DMS79 treated with DMSO at 0.1 percent for 48 hours (cell line): ENCODE results near the gene PRR18.
"Not testable (repeated sequence)": the region's sequence is repeated elsewhere in the genome, so short reads cannot be mapped to it uniquely, and the experiment has no call there.

Source experiments
- DNase-seq: peaks from one replicate; lab custom pipeline; 2025; lab: John Stamatoyannopoulos, UW

PRR18 gene

DNA sequence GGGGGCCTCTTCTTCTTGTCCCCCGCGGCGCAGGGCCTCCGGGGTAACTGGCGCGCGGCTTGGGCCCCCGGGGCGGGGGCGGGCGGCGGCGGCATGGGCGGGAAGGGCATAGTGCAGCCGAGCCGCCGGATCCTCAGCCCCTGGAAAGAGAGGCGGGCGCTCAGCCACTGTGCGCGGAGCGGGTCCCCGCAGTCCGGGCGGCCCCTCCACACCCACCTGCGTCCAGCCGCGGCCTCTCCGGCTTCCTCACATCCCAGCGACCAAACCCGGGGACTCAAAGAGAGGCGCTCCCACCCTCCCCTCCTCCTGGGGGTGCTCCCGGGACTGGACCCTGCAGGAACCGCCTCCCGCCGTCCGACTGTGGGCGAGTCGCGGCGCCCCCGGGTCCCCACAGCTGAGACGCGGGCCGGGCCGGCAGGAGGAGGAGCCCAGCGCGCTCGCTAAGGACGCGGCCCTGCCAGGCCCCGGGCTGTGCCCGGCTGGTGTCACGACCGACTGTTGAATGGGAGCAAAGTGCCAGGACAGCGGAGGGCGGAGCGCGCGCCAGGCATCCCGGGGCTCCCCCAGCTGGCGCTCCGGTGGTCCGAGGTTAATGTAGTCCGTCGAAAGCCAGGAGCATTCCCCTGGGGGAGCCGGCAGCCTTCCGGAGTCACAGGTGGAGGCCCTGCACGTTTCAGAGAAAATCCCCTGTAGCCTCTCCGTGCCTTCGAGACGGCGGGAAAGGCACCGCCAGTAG, at the start of gene PRR18:
Gene PRR18, minus strand, starts transcription at position 360 of the 736 bp plus-strand sequence. Its CDS starts 250 bp downstream, at position 110.
- peak; percentile 41 for DNase-seq

DNA sequence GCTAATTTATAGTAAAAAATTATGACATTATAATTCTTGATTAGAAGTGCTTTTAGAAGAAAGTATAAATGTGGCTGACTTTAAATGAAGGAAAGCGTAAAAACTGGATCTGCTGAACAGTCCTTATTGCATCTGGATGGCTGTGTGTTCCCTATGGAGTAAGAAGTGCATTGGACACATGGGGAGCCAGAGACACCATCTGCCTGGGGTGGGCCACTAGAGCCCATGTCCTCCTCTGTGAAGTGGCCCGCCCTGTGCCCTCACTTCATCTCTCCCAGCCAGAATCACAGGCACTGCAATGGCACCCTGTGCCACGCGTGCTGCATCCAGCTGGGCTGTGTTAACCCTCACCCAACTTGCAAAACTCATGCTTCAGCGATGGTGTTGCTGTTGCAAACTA, 47.4 kb upstream of the PRR18 start:
- DNase-seq, result no peak

DNA sequence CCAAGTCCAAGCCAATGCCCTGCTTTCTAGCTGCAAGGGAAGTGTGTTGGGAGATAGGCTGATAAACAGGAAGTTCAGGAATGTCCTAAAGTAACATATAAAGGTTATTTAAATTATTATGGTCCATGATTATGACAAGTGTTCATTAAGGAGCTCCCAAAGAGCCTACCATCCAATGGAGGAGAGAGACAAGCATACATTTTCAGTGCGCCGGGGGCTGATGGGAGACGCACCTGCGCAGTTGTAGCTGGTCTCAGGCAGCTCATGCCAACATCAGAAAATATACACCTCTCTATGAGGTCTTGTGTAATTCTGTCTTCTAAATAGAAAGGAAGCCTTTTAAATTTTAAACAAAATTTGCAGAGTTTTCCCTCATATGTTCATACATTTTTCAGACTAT, 46.8 kb upstream of the PRR18 start:
- DNase-seq, result no peak

GRCh38 chr6:166354143-166354542, 46.0 kb upstream of the PRR18 start:
- no peak for DNase-seq

DNA sequence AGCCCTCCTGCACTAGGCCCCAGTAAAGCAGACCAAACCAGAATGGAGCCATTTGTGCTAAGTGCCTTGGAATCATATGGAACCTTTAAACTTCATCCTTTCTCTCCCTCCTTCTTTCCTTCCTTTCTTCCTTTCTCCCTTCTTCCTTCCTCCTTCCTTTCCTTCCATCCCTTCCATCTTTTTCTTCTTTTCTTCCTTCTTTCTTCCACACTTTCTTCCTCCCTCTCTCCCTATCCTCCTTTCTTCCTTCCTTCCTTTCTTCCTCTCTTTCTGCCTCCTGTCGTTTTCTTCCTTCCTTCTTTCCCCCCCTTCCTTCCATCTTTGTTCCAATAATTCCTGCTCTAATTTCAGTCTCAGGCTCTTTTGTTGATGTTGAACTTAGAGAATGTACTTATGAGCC, 45.3 kb upstream of the PRR18 start:
- DNase-seq, result no peak

DNA sequence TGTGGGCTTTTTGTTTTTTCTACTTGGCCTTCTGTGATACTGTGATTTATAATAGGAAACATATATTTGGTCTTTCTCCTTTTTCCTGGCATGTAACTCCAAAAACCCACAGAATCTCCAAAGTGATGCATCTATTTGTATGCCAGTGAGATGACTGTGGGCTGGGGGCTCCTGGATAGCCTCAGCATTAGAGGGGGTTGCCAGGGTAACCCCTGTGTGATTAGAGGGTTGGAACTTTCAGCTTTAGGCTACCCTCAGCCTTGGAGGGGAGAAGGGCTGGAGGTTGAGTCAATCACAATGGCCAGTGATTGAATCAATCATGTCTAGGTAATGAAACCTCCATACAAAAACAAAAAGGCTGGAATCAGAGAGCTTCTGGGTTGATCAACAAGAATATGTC, 44.7 kb upstream of the PRR18 start:
- DNase-seq, result no peak

GRCh38 chr6:166351715-166352285, 43.6 kb upstream of the PRR18 start:
- peak; percentile 65 for DNase-seq

DNA sequence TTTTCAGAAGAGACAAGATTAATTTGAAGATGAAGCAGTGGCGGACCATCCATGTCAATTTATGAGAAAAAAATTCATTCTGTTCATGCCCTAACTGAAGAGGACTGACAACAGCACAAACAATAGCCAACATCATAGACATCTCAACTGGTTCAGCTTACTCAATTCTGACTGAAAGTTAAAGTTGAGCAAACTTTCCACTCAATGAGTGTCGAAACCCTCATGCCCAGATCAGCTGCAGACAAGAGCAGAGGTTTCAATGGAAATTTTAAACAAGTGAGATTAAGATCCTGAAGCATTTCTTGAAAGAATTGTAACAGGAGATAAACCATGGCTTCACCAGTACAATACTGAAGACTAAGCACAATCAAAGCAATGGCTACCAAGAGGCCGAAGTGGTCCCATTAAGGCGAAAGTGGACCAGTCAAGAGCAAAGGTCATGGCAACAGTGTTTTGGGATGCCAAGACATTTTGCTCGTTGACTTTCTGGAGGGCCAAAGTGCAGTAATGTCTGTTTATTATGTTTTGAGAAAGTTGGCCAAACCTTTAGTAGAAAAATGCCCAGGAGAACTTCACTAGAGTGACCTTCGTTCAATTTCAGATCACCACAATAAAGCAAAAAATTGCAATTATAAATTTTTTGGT, 40.2 kb upstream of the PRR18 start:
- no peak for DNase-seq

GRCh38 chr6:166346965-166347364, 38.8 kb upstream of the PRR18 start:
- DNase-seq, result no peak

- DNase-seq, result no peak
Observed at GRCh38 chr6:166346449-166346848, 38.3 kb upstream of the PRR18 start.

DNA sequence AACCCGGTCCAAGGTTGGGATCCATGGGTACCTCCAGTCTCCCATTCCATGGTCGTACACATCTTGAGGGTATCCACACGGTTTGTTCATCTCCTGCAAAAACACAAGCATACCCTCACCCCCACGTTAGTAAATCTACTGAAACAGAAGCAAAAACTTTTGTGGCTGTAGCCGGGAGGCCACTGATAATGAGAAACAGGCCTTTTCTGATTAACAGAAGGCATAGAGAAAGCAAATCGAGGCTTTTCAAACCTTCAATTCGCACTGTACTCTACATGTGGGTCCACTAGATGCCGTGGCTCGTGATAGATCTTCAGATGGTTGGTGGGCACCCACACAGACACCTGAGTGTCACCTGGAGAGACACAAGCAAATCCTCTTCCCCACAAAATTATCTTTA, 37.5 kb upstream of the PRR18 start:
- not testable (repeated sequence) for DNase-seq

DNA sequence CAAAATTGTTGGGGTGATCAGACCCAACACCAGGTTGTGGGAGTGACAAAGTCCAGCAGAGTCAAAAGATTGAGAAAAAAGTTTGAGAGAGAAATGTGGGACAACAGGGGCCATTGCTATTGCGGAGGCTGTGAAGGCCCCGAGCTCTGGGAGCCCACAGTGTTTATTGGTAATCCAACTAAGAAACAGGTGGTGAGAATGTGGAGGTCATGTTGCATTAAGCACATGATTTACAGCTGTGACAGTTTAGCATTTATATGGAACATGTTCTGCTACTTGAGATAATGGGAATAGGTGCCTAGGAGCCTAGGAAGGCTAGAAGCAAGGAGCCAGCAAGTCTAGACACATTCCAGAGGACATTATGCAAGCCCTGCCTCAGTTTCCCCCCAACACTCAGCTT, 36.7 kb upstream of the PRR18 start:
- not testable (repeated sequence) for DNase-seq

DNA sequence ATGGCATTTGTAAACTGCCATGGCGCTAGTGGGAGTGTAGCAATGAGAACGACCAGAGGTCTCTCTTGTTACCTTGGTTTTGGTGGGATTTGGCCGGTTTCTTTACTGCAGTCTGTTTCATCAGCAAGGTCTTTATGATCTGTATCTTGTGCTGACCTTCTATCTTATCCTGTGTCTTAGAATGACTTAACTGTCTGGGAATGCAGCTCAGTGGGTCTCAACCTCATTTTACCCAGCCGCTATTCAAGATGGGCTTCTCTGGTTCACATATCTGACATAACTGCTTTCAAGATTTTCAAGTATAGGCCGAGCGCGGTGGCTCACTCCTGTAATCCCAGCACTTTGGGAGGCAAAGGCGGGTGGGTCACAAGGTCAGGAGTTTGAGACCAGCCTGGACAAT, 36.0 kb upstream of the PRR18 start:
- DNase-seq, result no peak

- DNase-seq, result no peak
Observed at GRCh38 chr6:166343150-166343487, 34.9 kb upstream of the PRR18 start.

DNA sequence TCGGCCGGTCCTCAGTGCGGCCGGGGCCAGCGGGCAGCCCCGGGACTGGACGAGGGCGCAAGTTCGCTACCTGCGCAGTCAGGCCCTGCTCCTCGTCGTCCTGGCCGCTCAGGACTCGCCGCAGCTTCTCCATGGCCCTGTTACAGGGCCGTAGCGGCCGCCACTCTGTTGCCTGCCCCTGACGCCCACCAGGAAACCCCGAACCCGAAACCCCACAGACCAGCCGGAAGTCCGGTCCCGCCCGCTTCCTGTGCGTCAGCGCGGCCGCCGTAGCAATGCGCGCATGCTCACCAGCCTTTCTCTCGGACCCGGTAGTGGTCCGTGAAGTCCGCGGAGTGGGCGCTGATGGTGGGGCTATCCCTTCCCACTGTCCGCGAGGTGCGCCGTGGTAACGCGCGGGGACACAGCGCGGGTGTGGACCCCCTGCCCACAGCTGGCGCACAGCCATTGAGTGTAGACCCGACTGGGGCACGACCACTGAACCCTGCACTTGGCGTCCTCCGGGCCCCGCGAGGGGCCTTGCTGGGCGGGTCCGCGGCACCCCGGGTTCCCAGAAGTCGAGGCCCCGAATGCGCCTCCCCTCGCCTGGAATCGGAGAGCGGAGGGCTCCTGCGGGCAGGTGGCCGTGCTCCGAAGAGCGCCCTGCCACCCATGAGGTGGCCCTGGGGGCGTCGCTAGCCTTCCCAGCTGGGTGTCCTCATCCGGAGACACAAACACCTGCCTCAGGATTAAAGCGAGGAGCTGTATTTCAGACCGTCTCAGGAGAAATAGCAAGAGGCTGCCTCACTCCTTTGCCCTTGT, 34.4 kb upstream of the PRR18 start, which contains the start of gene SFT2D1:
Gene SFT2D1, minus strand, starts transcription at position 197 of the 801 bp plus-strand sequence. Its CDS starts 64 bp downstream, at position 133.
- peak; percentile 76 for DNase-seq

DNA sequence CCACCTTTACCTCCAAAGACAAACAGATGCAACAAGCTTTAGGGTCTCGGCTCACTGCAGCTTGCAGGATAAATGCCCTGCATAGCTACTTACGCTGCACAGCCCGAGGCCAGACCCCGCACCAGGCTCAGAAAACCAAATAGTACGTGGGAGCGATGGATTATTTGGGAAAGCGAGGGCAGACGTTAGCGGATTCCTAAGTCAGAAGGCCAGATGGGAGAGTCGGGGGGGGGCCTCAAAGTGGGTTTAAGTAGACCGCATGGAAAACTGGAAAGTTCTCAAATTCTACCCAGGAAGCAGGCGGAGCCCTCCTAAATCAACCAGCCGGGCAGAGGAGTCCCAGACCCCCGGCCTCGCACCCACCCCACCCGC, 33.8 kb upstream of the PRR18 start:
- no peak for DNase-seq

GRCh38 chr6:166341464-166341863, 33.3 kb upstream of the PRR18 start:
- DNase-seq, result no peak

DNA sequence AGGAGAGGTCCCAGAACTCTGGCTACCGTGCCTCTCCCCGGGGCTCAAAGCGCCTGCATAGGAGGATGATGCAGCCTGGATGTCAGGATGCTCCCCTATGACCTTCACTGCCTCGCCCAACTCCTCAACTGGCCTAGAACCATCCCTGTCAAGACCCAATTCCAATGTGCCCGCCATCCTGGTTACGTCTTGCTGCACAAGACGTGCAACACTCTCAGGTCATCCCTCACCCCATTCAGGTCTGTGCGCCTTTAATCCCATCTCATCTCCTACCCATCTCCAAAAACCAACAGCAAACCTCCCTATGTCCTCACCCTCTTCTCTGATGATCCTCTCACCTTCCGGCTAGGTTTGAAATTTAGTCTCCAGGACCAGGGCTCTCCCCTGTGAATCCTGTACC, 30.7 kb upstream of the PRR18 start:
- no peak for DNase-seq

DNA sequence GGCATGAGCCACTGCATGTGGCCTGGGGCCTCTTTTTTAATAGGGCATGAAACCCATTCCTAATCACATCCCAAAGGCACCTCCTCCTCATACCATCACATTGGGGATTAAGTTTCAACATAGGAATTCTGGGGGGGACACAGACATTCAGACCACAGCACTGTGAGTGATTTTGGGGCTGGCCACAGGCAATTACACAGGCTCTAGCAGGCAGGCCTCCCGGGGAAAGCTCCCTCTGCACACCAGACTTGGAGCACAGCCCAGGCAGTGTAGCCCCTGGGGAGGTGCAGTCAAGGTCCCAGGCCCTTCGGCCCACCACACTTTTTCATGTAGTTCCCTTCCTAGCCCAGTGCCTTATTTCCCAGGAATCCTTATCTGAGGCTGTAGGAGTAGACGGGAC, 28.7 kb upstream of the PRR18 start:
- no peak for DNase-seq

- no peak for DNase-seq
Observed at GRCh38 chr6:166335378-166336302, 27.4 kb upstream of the PRR18 start.

GRCh38 chr6:166334878-166335277, 26.7 kb upstream of the PRR18 start:
- no peak for DNase-seq
